SH-SY5Y (cell line): Measurements from ENCODE around the gene BLOC1S3.

Experiments
- GATA2 ChIP-seq: IDR thresholded peaks from 2 replicates; pipeline ENCODE4 v1.6.1; 2011; ENCODE audit warnings: mild to moderate bottlenecking, low read depth, low read length
- GATA3 ChIP-seq: IDR thresholded peaks from 2 replicates; pipeline ENCODE4 v1.6.1; 2011; ENCODE audit warnings: low read depth, mild to moderate bottlenecking, low read length, moderate library complexity

The BLOC1S3 gene

DNA sequence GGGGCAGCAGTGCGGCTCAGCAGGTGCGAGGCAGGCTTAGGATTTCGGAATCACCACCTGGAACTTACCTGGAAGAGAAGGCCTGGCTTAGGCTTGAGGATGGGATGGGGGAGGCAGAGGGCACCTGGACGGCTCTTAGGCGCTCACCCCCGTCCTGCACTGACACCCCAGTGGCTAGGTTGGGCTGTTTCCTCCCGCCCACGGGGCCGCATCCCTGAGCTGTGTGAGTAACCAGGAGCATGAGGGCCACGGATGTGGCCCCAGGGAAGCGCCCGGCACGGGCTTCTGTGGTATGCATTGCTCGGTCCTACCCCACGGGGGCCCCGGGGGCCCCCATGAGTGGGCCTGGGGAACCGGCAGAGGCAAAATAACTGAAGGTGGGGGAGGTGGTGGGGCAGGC, 15.4 kb upstream of the BLOC1S3 start:
- TF ChIP-seq GATA2 (no peak), GATA3 (no peak)

- TF ChIP-seq GATA2 (no peak), GATA3 (no peak)
Measured at GRCh38 chr19:45163751-45164460, 14.7 kb upstream of the BLOC1S3 start.

- TF ChIP-seq GATA3 (no peak), GATA2 (no peak)
Measured at GRCh38 chr19:45164577-45165335, 13.8 kb upstream of the BLOC1S3 start.

- TF ChIP-seq GATA3 (no peak), GATA2 (no peak)
Measured at GRCh38 chr19:45166723-45167252, 11.8 kb upstream of the BLOC1S3 start.

DNA sequence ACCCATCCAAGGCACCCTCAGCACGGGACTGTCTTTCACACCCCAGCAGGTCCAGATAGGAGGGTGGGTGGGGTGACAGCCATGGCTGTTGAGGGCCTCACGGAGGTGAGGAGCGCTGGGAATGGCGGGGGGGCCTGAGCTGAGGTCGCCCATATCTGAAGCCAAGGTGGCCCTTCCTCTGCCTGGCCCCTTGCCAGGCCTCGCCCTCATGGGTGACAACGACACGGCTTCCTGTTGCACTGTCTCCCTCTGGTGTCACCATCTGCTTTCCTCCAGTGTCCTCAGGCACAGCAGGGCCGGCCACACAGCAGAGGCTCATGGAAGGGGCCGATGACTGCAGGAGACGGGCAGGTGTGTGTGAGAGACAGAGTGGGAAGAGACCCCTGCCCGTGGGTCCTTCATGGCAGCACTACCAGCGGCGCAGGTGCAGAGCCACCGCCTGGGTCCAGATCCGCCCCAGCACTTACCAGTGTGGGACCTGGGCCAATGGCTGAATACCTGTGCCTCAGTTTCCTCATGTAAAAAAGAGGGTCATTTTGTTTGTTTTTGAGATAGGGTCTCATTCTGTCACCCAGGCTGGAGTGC, 9.7 kb upstream of the BLOC1S3 start:
- TF ChIP-seq GATA2 = no peak

GRCh38 chr19:45169602-45170001, 9.0 kb upstream of the BLOC1S3 start:
- TF ChIP-seq GATA2 (no peak), GATA3 (no peak)

DNA sequence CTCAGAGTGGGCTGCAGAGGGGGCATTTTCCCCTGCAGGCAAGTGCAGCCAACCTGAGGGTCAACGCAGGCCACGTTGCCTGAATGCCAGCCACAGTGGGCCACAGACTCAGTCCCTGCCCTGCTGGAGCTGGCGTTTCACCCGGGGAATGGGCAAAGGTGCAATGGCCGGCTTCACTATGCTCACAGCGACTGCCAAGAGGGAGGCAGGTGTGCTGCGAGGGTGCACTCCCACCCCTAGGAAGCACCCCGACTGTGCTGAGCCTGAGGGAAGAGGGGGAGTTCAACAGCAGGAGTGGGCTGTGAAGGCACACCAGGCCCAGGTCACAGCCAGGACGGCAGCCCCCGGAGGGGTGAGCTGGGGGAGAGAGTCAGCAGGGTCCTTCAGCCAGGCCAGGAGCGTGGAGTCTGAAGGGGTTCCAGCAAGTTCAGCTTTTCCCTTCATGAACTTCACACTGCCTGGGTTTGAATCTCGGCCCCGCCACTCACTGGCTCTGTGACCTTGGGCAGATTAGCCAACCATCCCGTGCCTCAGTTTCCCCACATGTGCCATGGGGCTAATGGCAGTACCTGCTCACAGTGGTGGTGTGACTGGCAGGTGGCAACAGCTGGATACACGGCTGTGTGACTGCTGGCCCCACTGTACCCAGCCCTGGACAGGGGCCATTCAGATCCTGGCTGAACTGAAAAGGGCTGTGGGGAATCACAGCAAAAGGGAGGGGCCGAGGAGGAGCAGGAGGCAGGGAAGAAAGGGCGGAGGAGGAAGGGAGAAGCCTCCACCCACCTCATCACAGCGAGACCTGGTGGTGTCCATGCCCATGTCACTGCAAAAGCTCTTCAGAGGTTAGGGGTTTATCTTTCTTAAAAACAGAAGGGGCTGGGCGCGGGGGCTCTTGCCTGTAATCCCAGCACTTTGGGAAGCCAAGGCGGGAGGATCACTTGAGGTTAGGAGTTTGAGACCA, 8.2 kb upstream of the BLOC1S3 start:
- TF ChIP-seq GATA3 (no peak), GATA2 (no peak)

- no peak for TF ChIP-seq GATA2
- TF ChIP-seq GATA3 = no peak
Measured at GRCh38 chr19:45171211-45171623, 7.4 kb upstream of the BLOC1S3 start.

DNA sequence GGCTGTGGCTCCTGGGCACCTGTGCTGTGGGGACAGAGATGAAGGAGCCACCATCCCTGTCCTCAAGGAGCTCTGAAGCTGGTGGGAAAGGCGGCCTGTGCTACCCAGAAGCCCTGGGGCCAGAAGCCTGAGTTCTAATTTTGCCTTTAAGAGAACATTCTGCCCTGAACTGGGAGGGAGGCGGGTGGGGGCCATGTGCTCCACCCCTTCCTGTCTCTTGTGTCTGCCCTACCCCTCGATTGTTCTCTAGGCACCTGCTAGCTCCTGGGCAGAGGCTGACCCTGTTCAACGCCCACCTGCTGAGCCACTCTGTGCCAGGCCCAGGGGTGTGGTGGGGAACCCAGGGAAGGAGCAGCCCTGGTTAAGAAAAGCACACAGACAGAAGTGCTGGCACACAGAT, 6.4 kb upstream of the BLOC1S3 start:
- TF ChIP-seq GATA3 (no peak), GATA2 (no peak)

- TF ChIP-seq GATA3 = no peak
- no peak for TF ChIP-seq GATA2
Measured at GRCh38 chr19:45172611-45173208, 5.9 kb upstream of the BLOC1S3 start.

DNA sequence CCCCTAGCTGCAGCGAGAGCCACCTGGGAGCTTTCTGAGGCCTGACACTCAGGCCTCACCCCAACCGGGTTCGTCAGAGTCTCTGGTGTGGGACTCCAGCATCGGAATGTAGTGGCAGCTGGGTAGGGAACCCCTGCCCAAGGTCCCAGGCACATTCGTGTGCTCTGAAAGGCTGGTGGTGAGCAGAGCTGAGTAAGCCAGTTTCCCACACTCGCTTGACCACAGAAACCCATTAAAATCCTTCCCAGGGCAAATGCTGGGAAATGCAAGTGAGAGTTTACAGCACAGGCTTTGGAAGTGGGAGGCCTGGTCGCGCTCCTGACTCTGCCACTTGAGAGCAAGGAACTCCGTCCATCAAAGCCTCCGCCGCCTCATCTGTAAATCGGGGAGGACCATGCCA, 4.8 kb upstream of the BLOC1S3 start:
- TF ChIP-seq GATA2 (no peak), GATA3 (no peak)

DNA sequence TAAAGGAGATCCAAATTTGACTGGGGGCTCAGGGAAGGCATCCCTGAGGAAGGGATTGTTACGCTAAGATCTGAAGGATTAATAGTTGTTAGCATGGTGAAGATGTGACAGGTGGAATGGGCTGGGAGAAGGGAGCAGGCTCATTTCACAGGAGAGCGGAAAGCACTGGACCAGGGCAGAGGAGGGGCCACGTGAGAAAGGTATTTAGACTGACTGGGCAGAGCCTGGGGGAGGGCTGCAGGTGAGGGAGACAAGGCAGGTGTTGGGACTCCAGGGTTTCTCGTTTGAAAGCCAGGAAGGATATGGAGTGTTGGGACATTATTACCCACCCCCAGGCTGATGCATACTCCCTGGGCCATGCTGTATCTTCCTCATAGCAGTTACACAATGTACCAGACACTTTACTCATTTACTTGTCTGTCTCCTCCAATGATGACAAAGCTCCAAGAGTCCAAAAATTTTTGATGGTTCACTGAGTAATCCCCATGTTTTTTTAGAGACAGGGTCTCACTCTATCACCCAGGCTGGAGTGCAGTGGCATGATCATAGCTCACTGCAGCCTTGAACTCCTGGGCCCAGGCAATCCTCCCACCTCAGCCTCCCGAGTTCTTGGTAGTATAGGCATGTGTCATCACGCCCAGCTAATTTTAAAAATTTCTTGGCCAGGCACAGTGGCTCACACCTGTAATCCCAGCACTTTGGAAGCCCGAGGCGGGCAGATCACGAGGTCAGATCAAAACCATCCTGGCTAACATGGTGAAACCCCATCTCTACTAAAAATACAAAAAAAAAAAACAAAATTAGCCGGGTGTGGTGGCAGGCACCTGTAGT, 2.9 kb upstream of the BLOC1S3 start:
- TF ChIP-seq GATA3 (no peak), GATA2 (no peak)
